Stimulated activated CD8-positive, alpha-beta memory T cell treated with anti-CD3 and anti-CD28 coated beads, Interleukin-4, amount 100 ng/mL, for 48 hours (primary cell): ENCODE results near the gene BET1L.
"Not testable (repeated sequence)": the region's sequence is repeated elsewhere in the genome, so short reads cannot be mapped to it uniquely, and the experiment has no call there.

ENCODE experiments used
- DNase-seq: peaks from one replicate; pipeline ENCODE4 v3.0.0-alpha.2; 2020

BET1L gene

GRCh38 chr11:193481-193880, 13.7 kb downstream of the BET1L start:
- DNase-seq: not testable (repeated sequence)

GRCh38 chr11:192674-193128, 14.5 kb downstream of the BET1L start, which contains the start of gene SCGB1C1:
Gene SCGB1C1 (plus strand): TSS chr11:193078. CDS start chr11:193100, 22 bp downstream.
- DNase-seq: not testable (repeated sequence)

GRCh38 chr11:191490-192478, 15.4 kb downstream of the BET1L start:
- DNase-seq: peak; percentile 61

- DNase-seq: not testable (repeated sequence)
These were observed 16.7 kb downstream of the BET1L start for GRCh38 chr11:190546-190945.

- peak; percentile 67 for DNase-seq
These were observed 17.3 kb downstream of the BET1L start for GRCh38 chr11:189843-190311.

GRCh38 chr11:189200-189783, 17.9 kb downstream of the BET1L start:
- DNase-seq: not testable (repeated sequence)

GRCh38 chr11:180242-180641, 27.0 kb downstream of the BET1L start:
- DNase-seq: not testable (repeated sequence)
